Cardiac muscle cell (in vitro differentiated cells and primary cell): ENCODE results near the gene ZNF835. TPM values are rescaled to one million over a fixed set of nuclear protein-coding genes. Genes with fewer than 3 reads are reported as not detected.
A peak's percentile ranks its signal among the peaks of the same experiment; 100 is the strongest.
"Not testable (repeated sequence)": the region's sequence is repeated elsewhere in the genome, so short reads cannot be mapped to it uniquely, and the experiment has no call there.

Experiments
- DNase-seq, 2 donors: peaks; one replicate each; pipeline versions ENCODE4 v3.0.0 to v3.0.0-alpha.2; 2010 to 2017; ENCODE audit warnings: low read depth in 1 of 2, low spot score in 1 of 2
- H3K27ac ChIP-seq: fragments of 200-600 bp; sonication (generic); 2 replicates; pipeline ENCODE4 v1.5.1; 2016
- H3K27me3 ChIP-seq: fragments of 200-600 bp; sonication (generic); 2 replicates; pipeline ENCODE4 v1.6.0; 2016; ENCODE audit warnings: control low read depth
- H3K36me3 ChIP-seq: fragments of 200-600 bp; sonication (generic); 2 replicates; pipeline ENCODE4 v1.5.1; 2016; ENCODE audit warnings: control low read depth
- H3K4me1 ChIP-seq: fragments of 200-600 bp; sonication (generic); 2 replicates; pipeline ENCODE4 v1.8.1; 2017; ENCODE audit warnings: low read depth, mild to moderate bottlenecking, mixed run types
- H3K4me3 ChIP-seq: fragments of 200-600 bp; sonication (generic); 2 replicates; pipeline ENCODE4 v1.5.1; 2016; ENCODE audit warnings: mild to moderate bottlenecking
- H3K9me3 ChIP-seq: fragments of 200-600 bp; sonication (generic); 2 replicates; pipeline ENCODE4 v1.5.1; 2017; ENCODE audit warnings: low read depth, mild to moderate bottlenecking, control low read depth
- CTCF ChIP-seq: IDR thresholded peaks from 2 replicates; pipeline ENCODE4 v1.5.1; 2012; ENCODE audit warnings: low read depth, mild to moderate bottlenecking, low read length
- polyA plus RNA-seq: library from polyadenylated mRNA; unstranded; fragments of >200 nt; fragmentation: Nextera tagmentation; extraction: Ambion mirVana; gene quantifications from 2 replicates; pipeline ENCODE4 v1.2.1, GENCODE V29; 2016
- total RNA-seq: library from RNA; depleted of rRNA; stranded (reverse); fragments of >200 nt; gene quantifications from 2 replicates; pipeline ENCODE4 v1.2.3, GENCODE V29; 2016

Gene ZNF835
- total and polyA plus RNA-seq, 2 experiments from 2014 or later: 0.98 TPM; not detected in 1

- H3K27ac ChIP-seq: no peak overlapping the region
- H3K36me3 ChIP-seq: no peaks in the 10 kb centered on the region
- no peak for TF ChIP-seq CTCF
- H3K9me3 ChIP-seq: no peaks in the 10 kb centered on the region
- no peaks in the 10 kb centered on the region for H3K27me3 ChIP-seq
- DNase-seq: no peak
- H3K4me3 ChIP-seq: no peak overlapping the region
- H3K4me1 ChIP-seq: no peaks in the 10 kb centered on the region
These were observed 19.1 kb upstream of the ZNF835 start for GRCh38 chr19:56690670-56691069.

DNA sequence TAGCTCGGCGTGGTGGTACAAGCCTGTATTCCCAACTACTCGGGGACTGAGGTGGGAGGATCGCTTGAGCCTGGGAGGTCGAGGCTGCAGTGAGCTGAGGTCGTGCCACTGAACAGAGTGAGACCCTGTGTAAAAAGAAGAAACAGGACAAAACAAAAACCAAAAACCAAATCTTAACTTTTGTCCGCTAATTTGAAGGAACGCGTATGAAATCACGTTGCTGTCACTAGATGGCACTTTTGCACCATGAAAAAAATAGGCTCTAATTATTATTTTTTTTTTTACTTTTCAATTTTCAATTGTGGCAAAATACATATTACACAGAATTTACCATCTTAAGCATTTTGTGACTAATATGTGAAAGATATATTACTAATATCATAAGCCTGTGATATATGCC lies 17.6 kb upstream of the ZNF835 start:
- DNase-seq: no peak
- Histone ChIP-seq H3K27me3 (no peaks in the 10 kb centered on the region), H3K9me3 (no peaks in the 10 kb centered on the region), H3K4me1 (no peaks in the 10 kb centered on the region), H3K27ac (no peak overlapping the region), H3K36me3 (no peaks in the 10 kb centered on the region), H3K4me3 (no peak overlapping the region)
- no peak for TF ChIP-seq CTCF

DNA sequence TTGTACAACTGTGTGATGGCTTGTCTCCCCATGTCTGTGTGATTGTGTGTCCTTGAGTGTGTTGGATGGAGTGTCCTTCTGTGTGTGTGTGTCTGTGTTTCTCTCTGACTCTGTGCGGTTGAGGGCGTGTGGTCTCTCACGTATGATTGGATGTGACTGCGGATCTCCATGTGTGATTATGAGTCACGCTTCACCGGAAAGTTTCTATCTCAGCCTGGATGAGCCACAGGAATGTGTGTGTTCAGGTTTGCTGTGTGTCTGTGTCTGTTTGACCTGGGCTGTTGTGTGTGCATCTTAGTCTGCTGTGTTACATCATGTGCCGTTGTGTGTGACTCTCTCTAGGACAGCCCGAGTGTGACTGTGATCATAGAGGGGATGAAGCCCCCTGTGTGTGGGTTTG lies 15.5 kb upstream of the ZNF835 start:
- H3K27me3 ChIP-seq: no peaks in the 10 kb centered on the region
- no peaks in the 10 kb centered on the region for H3K9me3 ChIP-seq
- no peaks in the 10 kb centered on the region for H3K4me1 ChIP-seq
- no peak for TF ChIP-seq CTCF
- H3K36me3 ChIP-seq: no peaks in the 10 kb centered on the region
- H3K4me3 ChIP-seq: no peak overlapping the region
- DNase-seq: no peak
- no peak overlapping the region for H3K27ac ChIP-seq

- no peak for DNase-seq
- Histone ChIP-seq H3K27me3 (no peaks in the 10 kb centered on the region), H3K4me1 (no peaks in the 10 kb centered on the region), H3K27ac (no peak overlapping the region), H3K4me3 (no peak overlapping the region), H3K36me3 (no peaks in the 10 kb centered on the region), H3K9me3 (no peaks in the 10 kb centered on the region)
- no peak for TF ChIP-seq CTCF
These were observed 11.6 kb upstream of the ZNF835 start for GRCh38 chr19:56683116-56683515.

- no peaks in the 10 kb centered on the region for H3K27me3 ChIP-seq
- no peaks in the 10 kb centered on the region for H3K9me3 ChIP-seq
- DNase-seq: no peak
- H3K4me3 ChIP-seq: no peak overlapping the region
- no peak overlapping the region for H3K27ac ChIP-seq
- no peaks in the 10 kb centered on the region for H3K36me3 ChIP-seq
- no peaks in the 10 kb centered on the region for H3K4me1 ChIP-seq
- TF ChIP-seq CTCF: no peak
These were observed 10.1 kb upstream of the ZNF835 start for GRCh38 chr19:56681702-56682101.

DNA sequence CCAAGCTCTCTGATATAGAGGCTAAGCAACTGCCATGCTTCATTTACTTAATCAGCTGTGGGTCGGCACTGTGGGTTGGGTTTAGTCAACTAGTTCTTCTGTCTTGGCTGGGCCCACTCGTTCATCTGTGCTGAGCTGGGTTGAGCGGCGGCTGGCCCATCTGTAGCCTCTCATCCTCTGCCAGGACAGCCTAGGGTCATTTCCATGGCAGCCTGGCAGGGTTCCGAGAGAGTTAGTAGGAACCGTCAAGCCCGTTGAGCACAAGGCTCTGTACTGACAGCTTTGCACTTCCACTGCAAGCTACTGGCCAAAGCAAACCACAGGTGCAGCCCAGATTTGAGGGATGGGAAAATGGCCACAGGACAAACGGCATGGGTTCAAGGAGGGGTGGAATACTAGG lies 6.6 kb upstream of the ZNF835 start:
- DNase-seq: no peak
- no peak overlapping the region for H3K4me3 ChIP-seq

DNA sequence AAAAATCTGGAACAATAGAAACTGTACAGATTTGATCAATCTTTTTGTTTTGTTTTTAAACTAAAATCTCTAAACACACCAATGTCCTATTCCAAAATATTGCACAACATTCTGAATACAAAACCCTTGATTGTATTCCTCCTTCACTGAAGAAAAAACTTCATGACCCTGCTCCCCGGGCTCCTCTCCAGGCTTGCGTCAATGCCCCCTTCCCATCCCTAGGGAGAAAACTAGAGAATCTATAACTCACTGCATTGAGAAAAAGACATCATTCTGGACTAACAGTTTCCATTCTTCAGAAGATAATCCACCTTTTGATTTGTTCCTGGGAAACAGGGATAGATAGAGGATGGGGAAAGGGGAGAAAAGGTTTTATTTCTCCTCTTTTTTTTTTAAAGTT lies 1.1 kb upstream of the ZNF835 start:
- H3K9me3 ChIP-seq, H3K36me3 ChIP-seq, H3K4me3 ChIP-seq, H3K4me1 ChIP-seq, H3K27ac ChIP-seq, H3K27me3 ChIP-seq: not testable (repeated sequence)
- DNase-seq: peak in 1 of 2 donors; percentile 2

More for the DNA sequence above, 6.6 kb upstream of the ZNF835 start:
- Histone ChIP-seq H3K9me3 (no peaks in the 10 kb centered on the region), H3K36me3 (no peaks in the 10 kb centered on the region), H3K27ac (no peak overlapping the region), H3K27me3 (no peaks in the 10 kb centered on the region), H3K4me1 (no peaks in the 10 kb centered on the region)
- TF ChIP-seq CTCF: no peak
